ENCODE results near the gene GRK7. TPM values are rescaled to one million over a fixed set of nuclear protein-coding genes. Genes with fewer than 3 reads are reported as not detected.
A peak's percentile ranks its signal among the peaks of the same experiment; 100 is the strongest.

The GRK7 gene
- total RNA-seq, 1 donor = not detected

DNA sequence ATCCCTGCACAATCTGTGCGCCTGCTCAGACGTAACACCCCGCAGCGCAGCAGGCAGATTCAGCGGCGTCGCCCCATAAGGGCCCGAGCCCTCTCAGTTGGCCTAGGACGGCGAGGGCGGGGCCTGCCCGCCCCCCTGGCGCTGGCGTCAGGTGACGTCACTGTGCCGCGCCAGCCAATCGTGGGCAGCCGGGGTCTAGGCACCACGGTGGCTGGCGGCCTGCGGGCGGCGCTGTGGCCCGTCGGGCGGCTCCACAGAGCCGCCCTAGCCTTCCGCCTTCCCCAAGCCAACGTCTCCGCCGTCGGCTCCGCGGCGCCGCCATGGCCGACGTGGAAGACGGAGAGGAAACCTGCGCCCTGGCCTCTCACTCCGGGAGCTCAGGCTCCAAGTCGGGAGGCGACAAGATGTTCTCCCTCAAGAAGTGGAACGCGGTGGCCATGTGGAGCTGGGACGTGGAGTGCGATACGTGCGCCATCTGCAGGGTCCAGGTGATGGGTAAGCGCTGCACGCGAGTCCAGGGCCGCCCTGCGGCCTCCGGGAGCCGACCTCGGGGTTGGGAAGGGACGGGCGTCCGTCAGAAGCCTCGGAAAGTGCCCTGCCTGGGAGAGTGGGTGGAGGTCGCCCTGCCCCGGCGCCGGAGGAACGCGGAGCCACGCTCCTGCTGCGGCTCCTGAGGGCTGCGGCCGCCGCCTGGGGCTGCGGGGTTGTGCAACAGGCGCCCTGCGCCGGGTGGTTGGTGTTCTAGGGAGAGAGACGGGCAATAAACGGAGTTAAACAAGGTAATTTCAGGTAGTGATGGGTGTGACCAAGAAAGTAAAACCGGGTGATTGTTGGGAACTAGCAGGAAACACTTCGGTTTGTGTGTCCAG lies 25.0 kb upstream of the GRK7 start, which contains the start of gene RNF7:
Gene RNF7 (plus strand): TSS at position 277 of the 869 bp plus-strand sequence. CDS start 44 bp downstream, at position 321.
- TF ChIP-seq, protein P1, sequence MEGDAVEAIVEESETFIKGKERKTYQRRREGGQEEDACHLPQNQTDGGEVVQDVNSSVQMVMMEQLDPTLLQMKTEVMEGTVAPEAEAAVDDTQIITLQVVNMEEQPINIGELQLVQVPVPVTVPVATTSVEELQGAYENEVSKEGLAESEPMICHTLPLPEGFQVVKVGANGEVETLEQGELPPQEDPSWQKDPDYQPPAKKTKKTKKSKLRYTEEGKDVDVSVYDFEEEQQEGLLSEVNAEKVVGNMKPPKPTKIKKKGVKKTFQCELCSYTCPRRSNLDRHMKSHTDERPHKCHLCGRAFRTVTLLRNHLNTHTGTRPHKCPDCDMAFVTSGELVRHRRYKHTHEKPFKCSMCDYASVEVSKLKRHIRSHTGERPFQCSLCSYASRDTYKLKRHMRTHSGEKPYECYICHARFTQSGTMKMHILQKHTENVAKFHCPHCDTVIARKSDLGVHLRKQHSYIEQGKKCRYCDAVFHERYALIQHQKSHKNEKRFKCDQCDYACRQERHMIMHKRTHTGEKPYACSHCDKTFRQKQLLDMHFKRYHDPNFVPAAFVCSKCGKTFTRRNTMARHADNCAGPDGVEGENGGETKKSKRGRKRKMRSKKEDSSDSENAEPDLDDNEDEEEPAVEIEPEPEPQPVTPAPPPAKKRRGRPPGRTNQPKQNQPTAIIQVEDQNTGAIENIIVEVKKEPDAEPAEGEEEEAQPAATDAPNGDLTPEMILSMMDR (IDR thresholded peaks at IDR 0.05; ENCODE audit: insufficient read depth, low read length) = peak; percentile 64
- peak; percentile 91 for DNase-seq (ENCODE audit: low read depth)
- peak within 1 kb of the TSS; percentile 98 for H3K4me3 ChIP-seq (ENCODE audit: low read depth, low read length)

DNA sequence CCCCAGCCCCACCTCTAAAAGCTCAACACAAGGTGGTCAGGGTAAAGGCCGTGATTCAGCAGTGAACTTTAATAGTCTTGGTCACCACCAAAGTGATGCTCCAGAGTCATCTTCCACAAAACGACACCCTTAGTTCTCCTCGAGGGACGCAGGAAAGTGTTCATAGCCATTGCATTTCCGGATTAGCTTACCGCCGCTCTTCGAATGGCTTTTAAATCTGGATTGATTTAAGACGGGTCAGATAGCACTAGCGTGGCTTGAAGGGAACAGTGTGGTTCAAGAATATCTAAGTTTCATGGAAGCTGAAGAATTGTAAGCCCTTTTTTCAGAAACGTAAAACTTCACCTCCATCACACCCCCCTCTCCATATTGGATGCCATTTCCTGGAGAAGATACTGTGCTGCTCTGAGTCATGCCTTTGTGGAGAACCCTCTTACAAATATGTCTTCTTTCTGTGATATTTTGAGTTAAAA lies 24.3 kb upstream of the GRK7 start:
- TF ChIP-seq, protein P1 (IDR thresholded peaks at IDR 0.05; ENCODE audit: insufficient read depth, low read length) = no peak
- peak overlapping the region; percentile 98 for H3K4me3 ChIP-seq (ENCODE audit: low read depth, low read length)
- peak; percentile 59 for DNase-seq (ENCODE audit: low read depth)

DNA sequence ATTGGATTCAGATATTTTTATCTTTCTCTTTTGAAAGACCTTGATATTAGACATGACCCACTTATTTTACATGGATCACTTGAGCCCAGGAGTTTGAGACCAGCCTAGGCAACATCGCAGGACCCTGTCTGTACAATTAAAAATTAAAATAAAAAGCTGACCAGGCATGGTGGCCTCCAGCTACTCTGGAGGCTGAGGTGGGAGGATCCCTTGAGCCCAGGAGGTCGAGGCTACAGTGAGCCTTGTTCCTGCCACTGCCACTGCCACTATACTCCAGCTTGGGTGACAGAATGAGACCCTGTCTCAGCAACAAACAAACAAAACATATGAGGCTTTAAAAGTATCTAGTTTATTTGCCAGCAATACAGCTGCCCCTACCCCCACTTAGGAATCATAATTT lies 23.5 kb upstream of the GRK7 start:
- TF ChIP-seq, protein P1 (IDR thresholded peaks at IDR 0.05; ENCODE audit: insufficient read depth, low read length) = no peak
- no peak for DNase-seq (ENCODE audit: low read depth)
- H3K4me3 ChIP-seq (ENCODE audit: low read depth, low read length) = peak overlapping the region; percentile 98

DNA sequence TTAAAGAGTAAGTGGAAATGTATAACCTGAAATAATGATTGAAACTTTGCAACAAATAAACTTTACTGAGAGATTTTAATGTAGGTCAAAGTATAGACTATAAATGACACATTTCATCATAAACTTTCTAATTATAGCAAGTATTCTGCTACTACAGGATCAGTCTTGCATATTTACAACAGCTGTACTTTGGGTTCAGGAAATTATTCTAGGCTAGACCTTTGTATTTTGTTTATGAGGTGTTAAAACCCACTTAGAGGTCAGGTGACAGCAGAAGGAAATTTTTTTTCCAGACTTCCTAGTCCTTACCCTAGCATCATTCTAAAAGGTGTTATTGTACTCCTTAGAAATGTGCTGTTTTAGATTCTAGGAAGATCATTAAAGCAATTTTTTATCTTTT lies 22.9 kb upstream of the GRK7 start:
- no peak for DNase-seq (ENCODE audit: low read depth)
- TF ChIP-seq, protein P1 (IDR thresholded peaks at IDR 0.05; ENCODE audit: insufficient read depth, low read length) = no peak
- peak overlapping the region; percentile 36 for H3K4me3 ChIP-seq (ENCODE audit: low read depth, low read length)

DNA sequence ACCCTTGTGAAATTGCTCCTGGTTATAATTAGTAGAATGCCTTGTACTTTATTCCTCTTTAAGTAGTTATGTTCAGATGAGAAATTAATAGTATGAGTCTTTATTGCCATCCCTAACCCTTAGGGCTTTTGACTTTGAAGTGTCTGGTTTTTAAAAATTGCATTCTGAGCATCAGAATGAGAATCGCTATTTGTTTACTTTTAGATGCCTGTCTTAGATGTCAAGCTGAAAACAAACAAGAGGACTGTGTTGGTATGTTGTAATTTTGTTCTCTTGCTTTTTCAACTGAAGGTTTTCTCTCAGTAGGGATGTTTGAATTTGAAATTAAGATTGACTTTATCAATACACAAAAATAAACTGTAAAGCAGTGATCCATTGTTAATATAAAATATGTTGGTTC lies 19.9 kb upstream of the GRK7 start:
- TF ChIP-seq, protein P1 (IDR thresholded peaks at IDR 0.05; ENCODE audit: insufficient read depth, low read length) = no peak
- no peak overlapping the region for H3K4me3 ChIP-seq (ENCODE audit: low read depth, low read length)
- DNase-seq (ENCODE audit: low read depth) = no peak

DNA sequence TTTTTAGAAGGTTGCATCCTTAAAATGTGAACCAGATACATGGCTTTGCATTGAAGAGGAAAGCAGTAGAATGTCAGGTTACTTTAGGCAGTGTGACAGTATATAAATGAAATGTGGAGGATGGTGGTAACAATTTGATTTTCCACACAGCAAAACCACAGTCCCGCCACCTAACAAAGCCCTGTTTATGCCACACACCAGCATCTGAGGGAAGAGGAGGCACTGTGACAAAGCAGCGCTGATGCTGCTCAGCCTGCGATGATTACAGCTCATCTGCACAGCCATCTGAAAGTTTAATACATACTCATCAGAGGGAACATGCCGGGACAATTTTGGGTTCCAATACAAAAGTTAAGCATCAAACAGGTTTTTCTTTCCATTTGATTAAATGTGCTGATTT lies 16.2 kb upstream of the GRK7 start:
- H3K4me3 ChIP-seq (ENCODE audit: low read depth, low read length) = no peak overlapping the region
- no peak for DNase-seq (ENCODE audit: low read depth)
- TF ChIP-seq, protein P1 (IDR thresholded peaks at IDR 0.05; ENCODE audit: insufficient read depth, low read length) = no peak

All from fibroblast of the aortic adventitia (primary cell).